Esophagus squamous epithelium (tissue), 5 donors: Measurements from ENCODE around the gene GALNT2. TPM values are rescaled to one million over a fixed set of nuclear protein-coding genes. Genes with fewer than 3 reads are reported as not detected.
A peak's percentile ranks its signal among the peaks of the same experiment; 100 is the strongest.

Experiments
- DNase-seq: peaks from one replicate; lab custom pipeline; 2025; lab: John Stamatoyannopoulos, UW
- H3K27ac ChIP-seq, 4 donors: fragments of 200-600 bp; sonication (generic); one replicate each; pipeline ENCODE4 v1.5.1; 2016 to 2019; ENCODE audit warnings: mild to moderate bottlenecking in 1 of 4
- H3K27me3 ChIP-seq, 4 donors: fragments of 200-600 bp; sonication (generic); 1 replicate in 3 of 4; 2 replicates in 1 of 4; pipeline versions ENCODE4 v1.5.1 to v1.6.0; 2017 to 2021; ENCODE audit warnings: antibody characterized with exemption in 1 of 4
- H3K36me3 ChIP-seq, 3 donors: fragments of 200-600 bp; sonication (generic); one replicate each; pipeline ENCODE4 v1.5.1; 2016 to 2019
- H3K4me1 ChIP-seq, 3 donors: fragments of 200-600 bp; sonication (generic); one replicate each; pipeline ENCODE4 v1.5.1; 2017 to 2019
- H3K4me3 ChIP-seq, 4 donors: fragments of 200-600 bp; sonication (generic); 1 replicate in 3 of 4; 2 replicates in 1 of 4; pipeline ENCODE4 v1.5.1; 2016 to 2019; ENCODE audit warnings: mild to moderate bottlenecking in 2 of 4, moderate library complexity in 1 of 4
- H3K9me3 ChIP-seq, 3 donors: fragments of 200-600 bp; sonication (generic); one replicate each; pipeline ENCODE4 v1.5.1; 2016 to 2019
- CTCF ChIP-seq, 6 experiments: fragments of 450-650 bp in 4 of 6; fragments of 200-600 bp in 2 of 6; sonication (generic) in 2 of 6; IDR thresholded peaks; one replicate each; pipeline ENCODE4 v1.5.1; 2016 to 2019; ENCODE audit warnings: antibody characterized with exemption in 6 of 6, mild to moderate bottlenecking in 4 of 6, moderate library complexity in 4 of 6
- POLR2A ChIP-seq, 4 donors: fragments of 450-650 bp; IDR thresholded peaks; one replicate each; pipeline ENCODE4 v1.6.1; 2017; ENCODE audit warnings: antibody characterized with exemption in 4 of 4, mild to moderate bottlenecking in 4 of 4, moderate library complexity in 3 of 4
- WGBS, 2 donors: methylation state at CpG; one replicate each; pipeline ENCODE4 v1.1.5; 2018; 5-methylcytosine and 5-hydroxymethylcytosine counted together
- intact Hi-C: fragments of 100-400 bp; cut with DNase I; formaldehyde crosslinking; loops from one replicate; pipeline ENCODE4 v1.15.0; 2022
- total RNA-seq, 4 donors: library from RNA; depleted of rRNA; stranded (reverse); fragments of >200 nt; gene quantifications; one replicate each; pipeline ENCODE4 v1.1.0, GENCODE V29; 2016
- donor health status: DM: yes; HTN: yes; CAD: no.

GALNT2 gene
- total RNA-seq, 4 donors from 2014 or later = 25.8 to 36.2 (median 31.0) TPM

- TF ChIP-seq CTCF (IDR thresholded peaks at IDR 0.05) (no peak), POLR2A (IDR thresholded peaks at IDR 0.05) (no peak)
- Histone ChIP-seq H3K4me3 (no peak overlapping the region), H3K4me1 (peaks cover 0 to 8% (median 0%) of the 10 kb centered on the region in 3 donors), H3K27ac (no peak overlapping the region), H3K27me3 (peaks cover 0 to 7% (median 0%) of the 10 kb centered on the region in 4 donors), H3K36me3 (no peaks in the 10 kb centered on the region), H3K9me3 (no peaks in the 10 kb centered on the region)
- DNase-seq = no peak
- intact Hi-C loops = no loop called here
- WGBS, 2 donors = 72 to 95% methylated on average over 4 of the region's 4 CpGs
Measured at GRCh38 chr1:230062521-230062920, 4.5 kb upstream of the GALNT2 start.

- Histone ChIP-seq H3K36me3 (no peaks in the 10 kb centered on the region), H3K9me3 (no peaks in the 10 kb centered on the region), H3K27ac (no peak overlapping the region), H3K27me3 (no peaks in the 10 kb centered on the region), H3K4me1 (peaks cover 9 to 23% (median 11%) of the 10 kb centered on the region in 3 donors), H3K4me3 (no peak overlapping the region)
- no peak for DNase-seq
- 90 to 95% methylated on average over 6 of the region's 6 CpGs for WGBS, 2 donors
- intact Hi-C loops = no loop called here
- TF ChIP-seq POLR2A (IDR thresholded peaks at IDR 0.05) = no peak
- TF ChIP-seq CTCF (IDR thresholded peaks at IDR 0.05) = no peak
Measured at GRCh38 chr1:230064283-230064682, 2.8 kb upstream of the GALNT2 start.

GRCh38 chr1:230065161-230065560, 1.9 kb upstream of the GALNT2 start:
- intact Hi-C loops = no loop called here
- no peak overlapping the region for H3K27ac ChIP-seq
- no peaks in the 10 kb centered on the region for H3K27me3 ChIP-seq
- no peaks in the 10 kb centered on the region for H3K9me3 ChIP-seq
- 94 to 98% methylated on average over 2 of the region's 2 CpGs for WGBS, 2 donors
- no peaks in the 10 kb centered on the region for H3K36me3 ChIP-seq
- no peak for DNase-seq
- TF ChIP-seq POLR2A (IDR thresholded peaks at IDR 0.05) (no peak), CTCF (IDR thresholded peaks at IDR 0.05) (no peak)
- no peak overlapping the region for H3K4me3 ChIP-seq
- peaks cover 12 to 32% (median 18%) of the 10 kb centered on the region in 3 donors for H3K4me1 ChIP-seq

- TF ChIP-seq CTCF (IDR thresholded peaks at IDR 0.05) (no peak), POLR2A (IDR thresholded peaks at IDR 0.05) (no peak)
- no peak overlapping the region for H3K4me3 ChIP-seq
- no peaks in the 10 kb centered on the region for H3K9me3 ChIP-seq
- no peaks in the 10 kb centered on the region for H3K27me3 ChIP-seq
- intact Hi-C loops = no loop called here
- WGBS, 2 donors = 61 to 79% methylated on average over 2 of the region's 2 CpGs
- no peaks in the 10 kb centered on the region for H3K36me3 ChIP-seq
- peak overlapping the region in 1 of 4 donors; percentile 76 for H3K27ac ChIP-seq
- no peak for DNase-seq
- H3K4me1 ChIP-seq = peaks cover 12 to 36% (median 21%) of the 10 kb centered on the region in 3 donors
Measured at GRCh38 chr1:230065571-230065970, 1.5 kb upstream of the GALNT2 start.

- intact Hi-C loops = no loop called here
- no peaks in the 10 kb centered on the region for H3K9me3 ChIP-seq
- peaks cover 12 to 41% (median 21%) of the 10 kb centered on the region in 3 donors for H3K4me1 ChIP-seq
- no peak for DNase-seq
- no peaks in the 10 kb centered on the region for H3K27me3 ChIP-seq
- 45 to 49% methylated on average over 8 of the region's 8 CpGs for WGBS, 2 donors
- no peak for TF ChIP-seq CTCF (IDR thresholded peaks at IDR 0.05)
- no peak for TF ChIP-seq POLR2A (IDR thresholded peaks at IDR 0.05)
- H3K36me3 ChIP-seq = no peaks in the 10 kb centered on the region
- peak overlapping the region; percentile 76 to 97 (median 90) for H3K4me3 ChIP-seq
- peak overlapping the region in 3 of 4 donors; percentile 76 to 97 (median 96) for H3K27ac ChIP-seq
Measured at GRCh38 chr1:230066031-230066430, 1.0 kb upstream of the GALNT2 start.
